ENCODE measurements around the gene ZBTB38. TPM values are rescaled to one million over a fixed set of nuclear protein-coding genes. Genes with fewer than 3 reads are reported as not detected.

Gene ZBTB38
- total RNA-seq, 1 experiment from 2014 or later: 46.7 TPM

GRCh38 chr3:141331377-141332318 is 36.7 kb upstream of the ZBTB38 start:
- H3K4me3 ChIP-seq (ENCODE audit: low read depth in 2 of 2, low read length in 2 of 2): no peak overlapping the region
- no peaks in the 10 kb centered on the region for H3K36me3 ChIP-seq (ENCODE audit: control insufficient read depth, insufficient read depth, low read length)
- intact Hi-C loops (cut with micrococcal nuclease; ENCODE audit: unreplicated experiment): no loop called here
- TF ChIP-seq, protein P1, sequence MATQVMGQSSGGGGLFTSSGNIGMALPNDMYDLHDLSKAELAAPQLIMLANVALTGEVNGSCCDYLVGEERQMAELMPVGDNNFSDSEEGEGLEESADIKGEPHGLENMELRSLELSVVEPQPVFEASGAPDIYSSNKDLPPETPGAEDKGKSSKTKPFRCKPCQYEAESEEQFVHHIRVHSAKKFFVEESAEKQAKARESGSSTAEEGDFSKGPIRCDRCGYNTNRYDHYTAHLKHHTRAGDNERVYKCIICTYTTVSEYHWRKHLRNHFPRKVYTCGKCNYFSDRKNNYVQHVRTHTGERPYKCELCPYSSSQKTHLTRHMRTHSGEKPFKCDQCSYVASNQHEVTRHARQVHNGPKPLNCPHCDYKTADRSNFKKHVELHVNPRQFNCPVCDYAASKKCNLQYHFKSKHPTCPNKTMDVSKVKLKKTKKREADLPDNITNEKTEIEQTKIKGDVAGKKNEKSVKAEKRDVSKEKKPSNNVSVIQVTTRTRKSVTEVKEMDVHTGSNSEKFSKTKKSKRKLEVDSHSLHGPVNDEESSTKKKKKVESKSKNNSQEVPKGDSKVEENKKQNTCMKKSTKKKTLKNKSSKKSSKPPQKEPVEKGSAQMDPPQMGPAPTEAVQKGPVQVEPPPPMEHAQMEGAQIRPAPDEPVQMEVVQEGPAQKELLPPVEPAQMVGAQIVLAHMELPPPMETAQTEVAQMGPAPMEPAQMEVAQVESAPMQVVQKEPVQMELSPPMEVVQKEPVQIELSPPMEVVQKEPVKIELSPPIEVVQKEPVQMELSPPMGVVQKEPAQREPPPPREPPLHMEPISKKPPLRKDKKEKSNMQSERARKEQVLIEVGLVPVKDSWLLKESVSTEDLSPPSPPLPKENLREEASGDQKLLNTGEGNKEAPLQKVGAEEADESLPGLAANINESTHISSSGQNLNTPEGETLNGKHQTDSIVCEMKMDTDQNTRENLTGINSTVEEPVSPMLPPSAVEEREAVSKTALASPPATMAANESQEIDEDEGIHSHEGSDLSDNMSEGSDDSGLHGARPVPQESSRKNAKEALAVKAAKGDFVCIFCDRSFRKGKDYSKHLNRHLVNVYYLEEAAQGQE (IDR thresholded peaks at IDR 0.05; ENCODE audit: insufficient read depth in 1 of 2, low read depth in 2 of 2, low read length in 1 of 2): no peak
- TF ChIP-seq TCF7L2 (IDR thresholded peaks at IDR 0.05; ENCODE audit: low read depth, low read length) (no peak), POLR2AphosphoS5 (IDR thresholded peaks at IDR 0.05; ENCODE audit: low read depth, low read length) (no peak), SIN3A (IDR thresholded peaks at IDR 0.05; ENCODE audit: borderline replicate concordance, insufficient read depth, low read depth, low read length) (no peak)
- TF ChIP-seq, protein P2, sequence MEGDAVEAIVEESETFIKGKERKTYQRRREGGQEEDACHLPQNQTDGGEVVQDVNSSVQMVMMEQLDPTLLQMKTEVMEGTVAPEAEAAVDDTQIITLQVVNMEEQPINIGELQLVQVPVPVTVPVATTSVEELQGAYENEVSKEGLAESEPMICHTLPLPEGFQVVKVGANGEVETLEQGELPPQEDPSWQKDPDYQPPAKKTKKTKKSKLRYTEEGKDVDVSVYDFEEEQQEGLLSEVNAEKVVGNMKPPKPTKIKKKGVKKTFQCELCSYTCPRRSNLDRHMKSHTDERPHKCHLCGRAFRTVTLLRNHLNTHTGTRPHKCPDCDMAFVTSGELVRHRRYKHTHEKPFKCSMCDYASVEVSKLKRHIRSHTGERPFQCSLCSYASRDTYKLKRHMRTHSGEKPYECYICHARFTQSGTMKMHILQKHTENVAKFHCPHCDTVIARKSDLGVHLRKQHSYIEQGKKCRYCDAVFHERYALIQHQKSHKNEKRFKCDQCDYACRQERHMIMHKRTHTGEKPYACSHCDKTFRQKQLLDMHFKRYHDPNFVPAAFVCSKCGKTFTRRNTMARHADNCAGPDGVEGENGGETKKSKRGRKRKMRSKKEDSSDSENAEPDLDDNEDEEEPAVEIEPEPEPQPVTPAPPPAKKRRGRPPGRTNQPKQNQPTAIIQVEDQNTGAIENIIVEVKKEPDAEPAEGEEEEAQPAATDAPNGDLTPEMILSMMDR (IDR thresholded peaks at IDR 0.05): no peak
- POLR2A ChIA-PET: interaction anchor here (0.5 kb wide), 1 partner anchor 565 kb away, joined by 6 read pairs; no protein-coding TSS in a partner anchor
- in situ Hi-C loops (cut with HindIII; ENCODE audit: low pct_unique_long_range_greater_than_20kb, low sequenced_read_pairs): no loop called here
- no TSS peak for BruUV-seq (replicated peaks)
- no peak overlapping the region for H3K27ac ChIP-seq (ENCODE audit: low read length)
- peak; percentile 91 for ATAC-seq
- peak; percentile 94 for DNase-seq (ENCODE audit: low read depth, low spot score)
- H3K4me1 ChIP-seq (ENCODE audit: control insufficient read depth, insufficient read depth, low read length): no peaks in the 10 kb centered on the region
- no peaks in the 10 kb centered on the region for H3K9me3 ChIP-seq (ENCODE audit: control insufficient read depth, insufficient read depth, low read depth, low read length)
- CTCF ChIA-PET: interaction anchor here (0.7 kb wide), 1 partner anchor 1113 kb away, joined by 4 read pairs; no protein-coding TSS in a partner anchor
- H3K27me3 ChIP-seq (ENCODE audit: control insufficient read depth, insufficient read depth, low read length): no peaks in the 10 kb centered on the region

DNA sequence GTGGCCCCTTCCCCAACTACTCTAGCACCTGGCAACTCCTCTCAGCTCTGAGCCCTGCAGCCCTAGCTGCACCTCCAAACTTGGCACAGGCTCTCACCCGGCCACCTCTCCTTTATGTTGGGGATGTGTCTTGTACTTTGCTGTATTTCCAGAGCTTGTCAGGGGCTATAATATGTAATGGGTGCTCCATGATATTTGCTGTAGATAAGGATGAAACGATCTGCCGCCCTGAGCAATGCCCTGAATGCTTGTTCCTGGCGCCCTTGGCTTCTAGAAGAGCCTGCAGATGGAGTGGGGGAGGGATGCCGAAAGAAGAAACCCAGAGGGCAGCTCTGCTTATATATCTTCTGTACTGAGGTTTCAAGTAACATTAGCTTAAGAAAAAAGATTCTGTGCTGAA is 35.9 kb upstream of the ZBTB38 start:
- in situ Hi-C loops (cut with HindIII; ENCODE audit: low pct_unique_long_range_greater_than_20kb, low sequenced_read_pairs): no loop called here
- no peak for ATAC-seq
- no TSS peak for BruUV-seq (replicated peaks)
- POLR2A ChIA-PET: no interaction called here
- TF ChIP-seq, protein P2 (IDR thresholded peaks at IDR 0.05): no peak
- TF ChIP-seq POLR2AphosphoS5 (IDR thresholded peaks at IDR 0.05; ENCODE audit: low read depth, low read length) (no peak), TCF7L2 (IDR thresholded peaks at IDR 0.05; ENCODE audit: low read depth, low read length) (no peak), SIN3A (IDR thresholded peaks at IDR 0.05; ENCODE audit: borderline replicate concordance, insufficient read depth, low read depth, low read length) (no peak)
- TF ChIP-seq, protein P1 (IDR thresholded peaks at IDR 0.05; ENCODE audit: insufficient read depth in 1 of 2, low read depth in 2 of 2, low read length in 1 of 2): no peak
- H3K4me1 ChIP-seq (ENCODE audit: control insufficient read depth, insufficient read depth, low read length): no peaks in the 10 kb centered on the region
- no peak overlapping the region for H3K4me3 ChIP-seq (ENCODE audit: low read depth in 2 of 2, low read length in 2 of 2)
- H3K27me3 ChIP-seq (ENCODE audit: control insufficient read depth, insufficient read depth, low read length): no peaks in the 10 kb centered on the region
- no peak overlapping the region for H3K27ac ChIP-seq (ENCODE audit: low read length)
- CTCF ChIA-PET: no interaction called here
- no peak for DNase-seq (ENCODE audit: low read depth, low spot score)
- H3K9me3 ChIP-seq (ENCODE audit: control insufficient read depth, insufficient read depth, low read depth, low read length): no peaks in the 10 kb centered on the region
- H3K36me3 ChIP-seq (ENCODE audit: control insufficient read depth, insufficient read depth, low read length): no peaks in the 10 kb centered on the region
- intact Hi-C loops (cut with micrococcal nuclease; ENCODE audit: unreplicated experiment): no loop called here
